ENCODE data around the gene ZNRF1.

The ZNRF1 gene

DNA sequence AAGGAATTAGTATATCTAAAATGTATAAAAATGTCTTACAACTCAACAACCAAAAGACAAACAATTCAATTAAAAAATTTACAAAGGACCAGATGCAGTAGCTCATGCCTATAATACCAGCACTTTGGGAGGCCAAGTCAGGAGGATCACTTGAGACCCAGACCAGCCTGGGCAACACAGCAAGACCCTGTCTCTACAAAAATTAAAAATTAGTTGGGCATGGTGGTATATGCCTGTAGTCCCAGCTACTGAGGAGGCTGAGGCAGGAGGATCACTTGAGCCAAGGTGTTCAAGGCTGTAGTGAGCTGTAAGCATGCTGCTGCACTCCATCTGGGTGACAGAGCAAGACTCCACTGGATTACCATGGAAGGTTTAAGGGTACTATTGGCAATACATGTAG, 33.8 kb downstream of the ZNRF1 start:
- no peak for TF ChIP-seq CTCF (IDR thresholded peaks at IDR 0.05)

DNA sequence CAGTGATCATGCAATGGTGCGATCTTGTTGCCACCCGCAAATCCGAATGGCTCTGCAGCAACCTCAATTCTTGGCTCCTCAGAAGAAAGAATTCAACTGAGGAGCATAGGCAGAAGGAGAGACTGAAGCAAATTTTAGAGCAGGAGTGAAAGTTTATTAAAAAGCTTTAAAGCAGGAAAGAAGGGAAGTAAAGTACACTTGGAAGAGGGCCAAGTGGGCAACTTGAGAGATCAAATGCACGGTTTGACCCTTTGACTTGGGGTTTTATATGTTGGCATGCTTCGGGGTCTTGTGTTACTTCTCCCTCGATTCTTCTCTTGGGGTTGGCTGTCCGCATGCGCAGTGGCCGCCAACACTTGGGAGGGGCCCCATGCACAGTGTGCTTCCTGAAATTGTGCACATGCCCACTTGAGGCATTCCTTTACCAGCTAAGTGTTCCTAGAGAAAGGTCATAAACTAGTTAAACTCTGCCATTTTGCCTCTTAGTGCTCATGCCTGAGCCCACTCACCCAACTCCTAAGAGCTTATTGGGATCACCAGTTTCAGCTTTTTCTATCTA, 36.7 kb downstream of the ZNRF1 start:
- no peak for TF ChIP-seq CTCF (IDR thresholded peaks at IDR 0.05)

- no peak for TF ChIP-seq CTCF (IDR thresholded peaks at IDR 0.05)
Measured at GRCh38 chr16:75038036-75038858, 39.4 kb downstream of the ZNRF1 start.

- TF ChIP-seq CTCF (IDR thresholded peaks at IDR 0.05), result no peak
Measured at GRCh38 chr16:75039941-75040340, 41.1 kb downstream of the ZNRF1 start.

- no peak for TF ChIP-seq CTCF (IDR thresholded peaks at IDR 0.05)
Measured at GRCh38 chr16:75042426-75043174, 43.8 kb downstream of the ZNRF1 start.

DNA sequence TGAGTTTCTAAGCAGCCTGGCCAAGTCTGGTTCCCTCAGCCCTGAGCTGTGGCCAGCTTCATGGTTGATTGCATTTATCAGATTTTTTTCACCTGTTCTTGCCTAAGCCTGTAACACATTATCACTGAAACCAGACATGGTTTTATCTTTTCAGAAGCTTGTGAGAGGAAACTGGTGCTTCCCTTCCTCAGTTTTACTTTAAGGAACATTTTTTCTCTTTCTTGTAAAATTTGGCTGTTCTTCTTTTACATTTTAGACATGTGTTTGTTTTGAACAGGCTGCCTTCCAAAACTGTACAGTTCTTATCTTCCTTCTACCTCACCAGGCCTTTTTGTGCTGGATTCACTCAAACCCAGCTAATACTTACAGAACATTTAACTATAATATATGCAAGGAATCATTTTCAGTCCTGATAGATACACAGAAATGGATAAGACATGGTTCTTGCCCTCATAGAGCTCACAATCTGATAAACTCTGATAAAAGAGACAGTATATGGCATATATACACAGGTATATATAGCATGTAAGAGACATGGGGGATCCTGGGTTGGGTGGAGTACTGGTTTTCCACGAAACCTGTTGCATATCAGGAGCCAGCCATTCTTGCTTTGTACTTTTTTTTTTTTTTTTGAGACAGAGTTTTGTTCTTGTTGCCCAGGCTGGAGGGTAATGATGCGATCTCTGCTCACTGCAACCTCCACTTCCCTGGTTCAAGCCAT, 44.5 kb downstream of the ZNRF1 start:
- no peak for TF ChIP-seq CTCF (IDR thresholded peaks at IDR 0.05)

DNA sequence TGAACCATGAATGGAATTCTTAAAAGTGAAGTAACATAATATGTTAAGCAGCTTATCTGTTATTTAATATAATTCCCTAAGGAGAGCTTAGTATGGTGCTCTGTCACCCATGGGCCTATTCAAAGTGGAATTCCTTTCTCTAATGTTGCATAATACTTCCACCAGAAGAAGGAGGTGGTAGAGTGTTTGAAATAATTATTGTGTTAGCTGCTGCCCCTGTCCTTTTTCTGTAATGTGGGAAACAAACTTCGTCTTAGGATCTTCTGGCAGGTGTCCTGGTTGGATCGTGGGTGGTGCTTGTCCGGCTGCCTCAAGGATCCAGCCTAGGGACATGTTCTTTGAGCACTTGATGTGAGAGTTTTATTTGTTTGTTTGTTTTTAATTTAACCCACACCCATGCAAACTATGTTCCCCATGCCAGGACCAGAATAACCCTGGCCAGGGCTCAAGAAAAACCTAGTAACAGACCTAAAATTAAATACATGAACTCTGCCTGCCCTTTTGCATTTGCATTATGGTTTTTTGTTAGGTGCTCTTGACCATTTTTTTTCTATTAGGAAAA, 46.1 kb downstream of the ZNRF1 start:
- no peak for TF ChIP-seq CTCF (IDR thresholded peaks at IDR 0.05)

All from LNCAP (cell line).